Stimulated activated memory B cell treated with anti-CD40 and anti-IgM and Interleukin-4, amounts not matched to agents 10 μg/mL and 1 μg/mL and 100 μg/mL, for 72 hours (primary cell): ENCODE results near the gene MAN2A1.
"Not testable (repeated sequence)": the region's sequence is repeated elsewhere in the genome, so short reads cannot be mapped to it uniquely, and the experiment has no call there.

Source experiments
- ATAC-seq: fragments of 150-1000 bp; cut with Tn5 transposase; 2 replicates; pipeline ENCODE4 v1.10.0; 2021
- H3K27ac Mint-ChIP-seq: one replicate; pipeline ENCODE4 v1.8.0; 2022; ENCODE audit warnings: mild to moderate bottlenecking, mixed read lengths
- H3K27me3 Mint-ChIP-seq: one replicate; pipeline ENCODE4 v1.8.0; 2022; ENCODE audit warnings: mixed read lengths
- H3K36me3 Mint-ChIP-seq: one replicate; pipeline ENCODE4 v1.8.0; 2022; ENCODE audit warnings: mixed read lengths
- H3K4me1 Mint-ChIP-seq: one replicate; pipeline ENCODE4 v1.8.0; 2022; ENCODE audit warnings: mixed read lengths
- H3K4me3 Mint-ChIP-seq: one replicate; pipeline ENCODE4 v1.8.0; 2022; ENCODE audit warnings: mild to moderate bottlenecking, moderate library complexity, mixed read lengths
- H3K9me3 Mint-ChIP-seq: one replicate; pipeline ENCODE4 v1.8.0; 2022; ENCODE audit warnings: mixed read lengths

Gene MAN2A1

DNA sequence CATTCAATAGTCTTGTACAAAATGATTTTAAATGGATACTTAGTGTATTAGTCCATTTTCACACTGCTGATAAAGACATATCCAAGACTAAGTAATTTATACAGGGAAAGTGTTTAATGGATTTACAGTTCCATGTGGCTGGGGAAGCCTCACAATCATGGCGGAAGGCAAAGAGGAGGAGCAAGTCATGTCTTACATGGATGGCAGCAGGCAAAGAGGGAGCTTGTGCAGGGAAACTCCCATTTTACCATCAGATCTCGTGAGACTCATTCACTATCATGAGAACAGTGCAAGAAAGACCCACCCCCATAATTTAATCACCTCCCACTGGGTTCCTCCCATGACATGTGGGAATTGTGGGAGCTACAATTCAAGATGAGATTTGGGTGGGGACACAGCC is 203.5 kb downstream of the MAN2A1 start:
- not testable (repeated sequence) for H3K36me3 Mint-ChIP-seq, H3K4me1 Mint-ChIP-seq, ATAC-seq, H3K4me3 Mint-ChIP-seq, H3K9me3 Mint-ChIP-seq, H3K27ac Mint-ChIP-seq, H3K27me3 Mint-ChIP-seq

DNA sequence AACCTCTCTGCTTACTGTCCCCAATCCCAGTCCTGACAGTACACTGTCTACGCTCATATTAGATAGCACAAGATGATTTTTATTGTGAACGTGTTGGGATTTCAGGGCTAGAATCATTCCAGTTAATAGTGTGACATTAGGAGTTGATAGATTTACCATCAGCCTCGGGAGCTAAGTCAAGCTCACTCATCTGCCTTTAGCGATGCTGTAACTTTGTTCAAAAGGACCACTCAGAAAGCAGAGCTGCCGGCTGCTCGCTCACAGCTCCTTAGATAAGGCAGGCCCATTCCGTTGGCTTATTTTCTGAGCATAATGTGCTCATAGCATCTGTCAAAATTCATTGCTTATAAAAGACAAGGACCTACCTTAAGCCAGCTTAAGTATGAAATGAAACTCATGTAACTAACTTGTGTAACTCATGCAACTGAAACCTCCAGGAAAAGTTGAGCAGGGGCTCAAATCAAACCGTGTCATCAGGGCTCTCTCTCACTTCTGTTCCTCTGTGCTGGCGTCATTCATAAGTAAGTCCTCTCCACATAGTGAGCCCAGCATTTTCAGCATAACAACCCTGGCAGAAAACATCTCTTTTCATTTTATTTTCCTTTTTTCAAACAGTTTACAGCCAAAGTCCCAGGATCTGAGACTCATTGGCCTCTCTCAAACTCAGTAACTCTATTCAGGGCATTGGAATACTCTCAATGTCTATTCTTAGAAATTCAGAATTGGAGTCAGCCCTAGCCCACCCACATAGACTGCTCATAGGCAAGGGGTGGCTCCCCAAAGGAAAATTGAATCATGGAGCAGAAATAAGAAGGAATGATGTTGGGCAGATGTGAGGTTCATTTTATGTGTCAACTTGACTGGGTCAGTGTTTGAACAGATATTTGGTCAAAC is 208.8 kb downstream of the MAN2A1 start:
- Mint-ChIP-seq H3K4me3 (no peak overlapping the region), H3K27me3 (no peaks in the 10 kb centered on the region), H3K27ac (no peak overlapping the region), H3K4me1 (no peaks in the 10 kb centered on the region), H3K36me3 (no peaks in the 10 kb centered on the region), H3K9me3 (no peaks in the 10 kb centered on the region)
- ATAC-seq, result no peak

DNA sequence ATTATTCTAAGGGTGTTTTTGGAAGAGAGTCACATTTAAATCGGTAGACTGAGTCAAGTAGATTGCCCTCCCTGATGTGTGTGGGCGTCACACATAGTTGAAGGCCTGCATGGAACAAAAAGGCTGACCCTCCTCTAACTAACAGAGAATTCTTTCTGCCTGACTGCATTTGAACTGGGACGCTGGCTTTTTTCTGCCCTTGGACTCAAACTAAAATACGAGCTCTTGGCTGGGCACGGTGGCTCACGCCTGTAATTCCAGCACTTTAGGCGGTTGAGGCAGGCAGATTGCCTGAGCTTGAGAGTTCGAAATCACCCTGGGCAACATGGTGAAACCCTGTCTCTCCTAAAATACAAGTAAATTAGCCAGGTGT is 209.4 kb downstream of the MAN2A1 start:
- Mint-ChIP-seq H3K36me3 (no peaks in the 10 kb centered on the region), H3K27ac (no peak overlapping the region), H3K9me3 (no peaks in the 10 kb centered on the region), H3K4me3 (no peak overlapping the region), H3K27me3 (no peaks in the 10 kb centered on the region), H3K4me1 (no peaks in the 10 kb centered on the region)
- no peak for ATAC-seq

DNA sequence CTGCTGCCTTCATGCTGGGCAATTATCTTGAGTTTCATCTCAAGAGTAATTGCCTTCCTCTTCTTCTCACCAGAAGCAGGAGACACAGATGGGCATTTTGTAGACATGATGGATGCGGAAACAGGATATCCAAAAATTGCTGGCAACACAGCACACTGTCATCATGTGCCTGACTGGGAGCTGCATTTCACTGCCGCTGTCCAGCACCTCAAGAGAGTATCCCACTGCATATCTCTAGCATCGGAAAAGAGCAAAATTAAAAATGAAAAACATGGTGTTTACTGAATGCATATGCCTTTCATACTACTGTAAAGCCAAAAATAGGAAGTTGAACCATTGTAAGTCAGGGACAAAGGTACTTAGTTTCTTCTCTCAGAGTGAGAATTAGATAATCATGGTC is 210.7 kb downstream of the MAN2A1 start:
- Mint-ChIP-seq H3K27me3 (no peaks in the 10 kb centered on the region), H3K9me3 (no peaks in the 10 kb centered on the region), H3K36me3 (no peaks in the 10 kb centered on the region), H3K4me1 (no peaks in the 10 kb centered on the region), H3K4me3 (no peak overlapping the region), H3K27ac (no peak overlapping the region)
- no peak for ATAC-seq

DNA sequence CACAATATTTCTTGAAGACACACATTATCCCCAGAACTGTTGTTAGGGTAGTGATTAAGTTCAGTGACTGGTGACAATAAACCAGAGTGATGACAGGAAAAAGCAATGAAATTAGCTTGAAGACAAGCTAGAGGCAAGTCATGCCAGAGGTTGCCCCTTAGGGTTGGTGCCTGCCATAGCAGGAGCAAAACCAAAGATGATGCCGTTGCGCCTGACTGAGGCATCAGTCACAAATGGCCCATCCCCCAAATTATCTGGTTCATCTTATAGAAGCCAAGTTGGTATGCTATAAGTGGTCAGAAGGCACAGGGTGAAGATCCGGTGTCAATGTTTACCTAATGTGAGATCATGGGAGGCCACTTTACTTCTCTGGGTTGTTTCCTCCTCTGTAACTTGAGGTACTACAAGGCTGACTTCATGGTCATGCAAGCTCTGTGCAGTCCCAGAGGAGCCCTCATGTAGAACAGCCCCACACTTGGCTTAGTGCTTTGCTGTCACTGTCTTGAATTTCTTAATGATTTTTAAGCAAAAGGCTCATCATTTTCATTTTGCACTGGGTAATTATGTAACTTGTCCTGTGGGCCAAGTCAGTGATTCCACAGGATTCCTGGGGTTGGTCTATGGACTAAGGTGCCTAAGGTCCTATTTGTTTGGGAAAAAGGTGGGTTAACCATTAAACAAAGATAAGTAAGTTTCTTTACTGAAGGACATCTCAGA is 211.3 kb downstream of the MAN2A1 start:
- Mint-ChIP-seq H3K9me3 (no peaks in the 10 kb centered on the region), H3K36me3 (no peaks in the 10 kb centered on the region), H3K27me3 (no peaks in the 10 kb centered on the region), H3K27ac (no peak overlapping the region), H3K4me3 (no peak overlapping the region), H3K4me1 (no peaks in the 10 kb centered on the region)
- ATAC-seq, result no peak

DNA sequence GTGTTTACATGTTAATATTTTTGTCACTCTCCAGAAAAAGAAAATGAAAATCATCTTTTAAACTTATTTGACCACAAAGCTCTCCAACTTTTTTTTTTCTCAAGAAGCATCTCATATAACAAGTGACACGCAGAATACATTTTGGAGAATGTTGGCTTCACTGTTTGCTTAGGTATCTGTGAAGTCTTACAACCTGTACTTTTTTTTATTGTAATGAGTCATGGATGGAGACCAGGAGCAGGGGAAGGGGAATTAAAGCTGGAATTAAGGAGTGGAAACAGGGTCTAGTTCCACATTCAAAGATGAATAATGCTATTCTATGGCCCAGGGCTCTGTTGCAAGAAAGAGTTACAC is 211.9 kb downstream of the MAN2A1 start:
- ATAC-seq, result no peak
- Mint-ChIP-seq H3K9me3 (no peaks in the 10 kb centered on the region), H3K27me3 (no peaks in the 10 kb centered on the region), H3K4me3 (no peak overlapping the region), H3K27ac (no peak overlapping the region), H3K4me1 (no peaks in the 10 kb centered on the region), H3K36me3 (no peaks in the 10 kb centered on the region)

DNA sequence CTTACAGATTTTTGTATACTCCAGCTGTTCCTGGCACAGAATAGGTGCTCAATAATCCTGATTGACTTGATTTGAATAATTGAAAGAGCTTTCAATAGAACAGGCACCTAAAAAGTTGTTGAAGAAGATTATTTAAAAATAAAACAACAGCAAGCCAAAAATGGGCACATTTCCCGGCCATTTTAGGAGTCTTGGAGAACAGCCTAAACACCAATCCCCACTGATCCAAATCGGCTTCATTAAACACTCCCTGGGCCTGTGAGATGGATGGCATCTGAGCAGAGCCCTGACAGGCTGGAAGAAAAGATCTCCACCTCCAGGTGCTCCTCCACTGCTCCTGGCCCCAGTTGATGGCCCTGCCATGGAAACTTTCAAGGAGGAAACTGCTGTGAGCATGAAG is 213.3 kb downstream of the MAN2A1 start:
- Mint-ChIP-seq H3K9me3 (no peaks in the 10 kb centered on the region), H3K4me1 (no peaks in the 10 kb centered on the region), H3K27me3 (no peaks in the 10 kb centered on the region), H3K4me3 (no peak overlapping the region), H3K27ac (no peak overlapping the region), H3K36me3 (no peaks in the 10 kb centered on the region)
- no peak for ATAC-seq

DNA sequence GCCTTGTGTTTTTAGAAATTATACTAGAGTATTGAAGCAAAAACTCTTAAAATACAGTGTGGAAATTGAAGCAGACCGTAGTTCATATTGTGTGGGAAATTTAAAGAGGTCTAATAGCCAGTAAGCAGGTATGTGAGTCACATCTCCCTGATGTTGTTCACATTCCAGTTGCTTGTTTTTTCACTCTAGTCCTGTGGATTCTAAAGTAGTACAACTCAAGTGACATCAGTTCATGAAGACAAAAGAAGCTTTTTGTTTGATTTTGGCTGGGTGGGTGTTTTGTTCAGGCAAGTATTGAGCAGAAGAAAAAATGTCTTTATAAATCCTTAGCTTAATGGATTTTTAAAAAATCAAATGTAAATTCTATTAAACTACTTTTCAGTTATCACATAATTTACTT is 216.2 kb downstream of the MAN2A1 start:
- Mint-ChIP-seq H3K27me3 (no peaks in the 10 kb centered on the region), H3K9me3 (no peaks in the 10 kb centered on the region), H3K4me1 (no peaks in the 10 kb centered on the region), H3K27ac (no peak overlapping the region), H3K36me3 (no peaks in the 10 kb centered on the region), H3K4me3 (no peak overlapping the region)
- no peak for ATAC-seq

DNA sequence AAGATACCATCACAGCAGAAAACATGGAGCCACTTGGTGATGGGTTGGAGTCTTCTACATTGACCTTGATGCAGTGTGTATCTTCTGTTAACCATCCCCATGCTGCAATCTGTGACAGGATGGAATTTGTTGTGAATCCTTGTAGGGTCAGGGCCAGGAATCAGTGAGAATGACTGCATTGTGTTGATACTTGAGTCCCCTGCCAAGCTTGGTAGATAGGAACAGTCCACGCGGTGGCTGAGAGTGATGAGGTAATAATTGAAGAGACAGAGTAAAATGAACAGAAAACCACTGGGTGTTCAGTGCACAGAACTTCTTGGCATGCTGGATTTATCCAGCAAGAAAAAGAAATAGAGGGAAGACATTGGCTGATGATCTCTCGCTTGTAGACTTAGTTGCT is 217.5 kb downstream of the MAN2A1 start:
- Mint-ChIP-seq H3K4me3 (no peak overlapping the region), H3K4me1 (no peaks in the 10 kb centered on the region), H3K27me3 (no peaks in the 10 kb centered on the region), H3K9me3 (no peaks in the 10 kb centered on the region), H3K36me3 (no peaks in the 10 kb centered on the region), H3K27ac (no peak overlapping the region)
- ATAC-seq, result no peak

DNA sequence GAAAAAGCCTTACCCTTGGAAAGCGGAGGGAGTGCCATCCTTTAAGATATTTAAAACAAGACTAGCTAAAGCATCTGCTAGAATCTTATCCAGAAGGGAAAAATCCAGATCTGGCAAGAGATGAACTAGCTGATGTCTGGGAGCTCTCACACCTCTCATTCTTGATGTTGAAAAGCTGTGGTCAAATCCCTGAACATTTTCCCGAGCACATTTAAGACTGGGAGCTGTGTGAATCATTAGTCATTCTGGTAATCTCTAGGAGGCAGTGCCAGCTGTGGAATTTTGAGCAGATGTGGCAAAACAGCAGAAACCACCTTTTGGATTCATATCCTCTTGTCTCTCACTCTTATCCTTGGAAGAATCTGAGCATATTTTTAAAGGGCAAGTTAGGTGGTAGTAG is 218.0 kb downstream of the MAN2A1 start:
- H3K4me3 Mint-ChIP-seq, result no peak overlapping the region
- no peak for ATAC-seq
- no peaks in the 10 kb centered on the region for H3K27me3 Mint-ChIP-seq
- no peaks in the 10 kb centered on the region for H3K4me1 Mint-ChIP-seq
- H3K9me3 Mint-ChIP-seq, result no peaks in the 10 kb centered on the region
- H3K36me3 Mint-ChIP-seq, result no peaks in the 10 kb centered on the region
- no peak overlapping the region for H3K27ac Mint-ChIP-seq

DNA sequence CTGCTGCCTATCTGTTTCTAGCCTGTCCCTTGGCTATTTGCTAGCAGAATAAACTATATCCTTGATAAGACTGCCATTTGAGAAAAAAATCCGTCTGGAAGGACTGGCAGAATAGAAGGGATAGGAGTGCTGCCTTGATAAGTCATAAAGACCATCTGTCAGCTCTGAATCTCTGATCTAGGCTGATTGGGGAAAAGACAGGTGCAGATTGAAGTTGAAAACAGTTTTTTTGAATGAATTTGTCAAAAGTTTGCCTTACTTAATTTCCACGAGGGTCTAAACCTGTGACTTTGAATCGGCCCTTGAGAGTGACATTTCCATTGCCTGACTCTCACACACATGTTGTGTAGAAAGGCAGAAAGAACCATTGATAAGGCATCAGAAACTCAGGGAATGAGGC is 218.6 kb downstream of the MAN2A1 start:
- Mint-ChIP-seq H3K36me3 (no peaks in the 10 kb centered on the region), H3K9me3 (no peaks in the 10 kb centered on the region), H3K4me1 (no peaks in the 10 kb centered on the region), H3K27me3 (no peaks in the 10 kb centered on the region), H3K4me3 (no peak overlapping the region), H3K27ac (no peak overlapping the region)
- ATAC-seq, result no peak

DNA sequence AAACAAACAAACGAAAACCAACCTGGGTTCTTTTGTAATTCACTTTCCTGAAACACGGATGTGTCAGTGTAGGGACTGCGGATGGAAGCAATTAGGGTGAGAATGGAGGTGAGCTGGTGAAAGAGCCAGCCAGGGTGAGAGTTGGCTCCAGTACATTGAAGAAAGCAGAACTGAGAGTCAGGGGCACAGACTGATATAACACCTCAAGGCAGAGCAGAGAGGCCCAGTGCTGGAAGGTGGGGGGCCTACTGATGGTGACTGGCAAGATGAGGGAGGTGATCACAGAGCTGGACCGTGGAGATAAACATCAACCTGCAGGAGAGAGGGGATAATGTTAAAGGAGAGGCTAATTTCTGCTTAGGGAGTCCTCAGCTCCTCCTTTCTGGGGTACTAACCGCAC is 221.1 kb downstream of the MAN2A1 start:
- Mint-ChIP-seq H3K36me3 (no peaks in the 10 kb centered on the region), H3K27me3 (no peaks in the 10 kb centered on the region), H3K4me3 (no peak overlapping the region), H3K27ac (no peak overlapping the region), H3K9me3 (no peaks in the 10 kb centered on the region), H3K4me1 (no peaks in the 10 kb centered on the region)
- ATAC-seq, result peak; percentile 49

DNA sequence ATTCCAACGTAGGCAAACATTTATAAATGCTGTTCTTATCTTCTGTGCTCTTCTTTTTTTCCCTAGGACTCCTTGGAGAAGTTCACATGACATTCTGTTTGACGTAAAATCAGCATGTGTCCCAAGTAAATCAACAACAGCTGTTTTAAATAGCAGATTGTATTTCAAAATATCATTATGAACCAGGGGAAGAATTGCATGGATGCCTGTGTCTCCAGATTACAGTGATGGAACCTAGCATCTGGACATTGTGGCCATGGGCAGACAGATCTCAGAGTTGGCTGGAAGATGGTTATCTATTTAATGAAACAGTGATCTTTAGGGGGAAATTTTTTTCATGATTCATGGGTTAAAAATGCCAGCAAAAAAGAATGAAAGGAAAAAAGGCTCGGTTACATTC is 222.0 kb downstream of the MAN2A1 start:
- H3K9me3 Mint-ChIP-seq, result no peaks in the 10 kb centered on the region

DNA sequence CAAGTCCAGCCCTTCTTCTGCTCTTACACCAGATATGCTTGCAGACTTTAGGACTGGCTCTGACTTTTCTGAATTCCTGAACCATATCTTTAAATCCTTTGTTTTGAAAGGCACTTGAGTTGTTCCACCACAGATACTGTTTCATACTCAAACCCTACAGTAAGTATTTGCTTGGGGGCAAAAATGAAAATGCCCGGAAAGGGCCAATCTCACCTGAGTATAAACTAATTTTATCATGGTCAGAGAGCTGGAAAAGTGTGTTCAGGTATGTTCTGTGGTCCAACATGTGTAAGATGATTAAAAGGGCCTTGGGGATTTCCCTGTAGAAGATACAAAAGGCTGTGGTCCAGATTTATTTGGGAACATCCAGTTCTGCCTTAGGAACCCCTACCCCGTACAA is 225.2 kb downstream of the MAN2A1 start:
- no peaks in the 10 kb centered on the region for H3K9me3 Mint-ChIP-seq

More for the DNA sequence above, 222.0 kb downstream of the MAN2A1 start:
- no peaks in the 10 kb centered on the region for H3K27me3 Mint-ChIP-seq
- no peaks in the 10 kb centered on the region for H3K36me3 Mint-ChIP-seq
- H3K4me1 Mint-ChIP-seq, result no peaks in the 10 kb centered on the region
- ATAC-seq, result no peak
- no peak overlapping the region for H3K4me3 Mint-ChIP-seq
- H3K27ac Mint-ChIP-seq, result no peak overlapping the region

DNA sequence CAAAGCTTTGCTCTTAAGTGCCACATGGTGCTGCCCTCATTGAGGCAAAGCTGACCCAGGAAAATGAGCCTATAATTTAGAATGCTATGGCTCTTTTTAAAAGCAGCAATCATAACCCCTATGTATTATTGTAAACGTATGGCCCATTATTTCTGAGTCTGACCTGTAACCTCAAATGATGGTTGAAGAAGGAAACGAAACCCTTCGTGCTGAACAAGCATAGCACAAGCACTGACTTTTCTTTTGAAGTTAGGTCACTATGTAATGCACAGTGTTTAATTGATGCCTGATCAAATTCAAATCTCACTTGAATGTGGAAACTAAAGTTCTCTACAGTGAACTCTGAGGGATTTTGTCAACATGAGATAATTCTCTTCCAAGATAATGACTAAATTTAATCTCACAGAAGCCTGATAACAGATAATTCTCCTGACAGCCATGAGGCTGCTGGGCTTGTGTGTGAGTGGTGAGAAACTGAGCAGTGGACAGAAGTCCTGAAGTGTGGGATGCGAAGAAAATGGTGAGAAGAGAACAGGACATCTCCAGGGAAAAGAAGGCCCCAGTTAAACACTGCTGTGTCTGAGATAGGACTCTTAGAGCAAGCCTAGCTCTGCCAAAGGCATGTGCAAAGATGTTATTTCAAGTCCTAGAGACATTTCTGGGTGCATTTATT is 226.9 kb downstream of the MAN2A1 start:
- Mint-ChIP-seq H3K4me1 (no peaks in the 10 kb centered on the region), H3K36me3 (no peaks in the 10 kb centered on the region), H3K27me3 (no peaks in the 10 kb centered on the region), H3K9me3 (no peaks in the 10 kb centered on the region), H3K27ac (no peak overlapping the region), H3K4me3 (no peak overlapping the region)
- ATAC-seq, result no peak

More for the DNA sequence above, 225.2 kb downstream of the MAN2A1 start:
- no peak overlapping the region for H3K27ac Mint-ChIP-seq
- no peaks in the 10 kb centered on the region for H3K36me3 Mint-ChIP-seq
- no peak overlapping the region for H3K4me3 Mint-ChIP-seq
- no peaks in the 10 kb centered on the region for H3K4me1 Mint-ChIP-seq
- no peaks in the 10 kb centered on the region for H3K27me3 Mint-ChIP-seq
- ATAC-seq, result no peak
